Fibroblast of pulmonary artery (primary cell): ENCODE results near the gene ITGB4.

ENCODE experiments used
- DNase-seq: peaks from one replicate; pipeline ENCODE4 v3.0.0-alpha.2; 2010; ENCODE audit warnings: low read depth
- H3K4me3 ChIP-seq: replicated peaks from 2 replicates; pipeline ENCODE4 v1.5.1; 2011; ENCODE audit warnings: low read depth, mild to moderate bottlenecking, control low read depth, low read length, moderate library complexity
- CTCF ChIP-seq: IDR thresholded peaks from 2 replicates; pipeline ENCODE4 v1.5.1; 2011; ENCODE audit warnings: mild to moderate bottlenecking, control low read depth, low read length, inconsistent platforms; ENCODE audit errors: missing control alignments

Gene ITGB4

GRCh38 chr17:75695830-75696271 is 25.4 kb upstream of the ITGB4 start:
- no peak overlapping the region for H3K4me3 ChIP-seq
- no peak for TF ChIP-seq CTCF
- no peak for DNase-seq

GRCh38 chr17:75697651-75698291 is 23.5 kb upstream of the ITGB4 start:
- no peak for DNase-seq
- no peak overlapping the region for H3K4me3 ChIP-seq
- no peak for TF ChIP-seq CTCF

GRCh38 chr17:75698659-75699058 is 22.6 kb upstream of the ITGB4 start:
- no peak overlapping the region for H3K4me3 ChIP-seq
- no peak for TF ChIP-seq CTCF
- no peak for DNase-seq

- DNase-seq: no peak
- TF ChIP-seq CTCF: no peak
- no peak overlapping the region for H3K4me3 ChIP-seq
These were observed 20.0 kb upstream of the ITGB4 start for GRCh38 chr17:75701288-75701687.

GRCh38 chr17:75703191-75703590 is 18.1 kb upstream of the ITGB4 start:
- no peak overlapping the region for H3K4me3 ChIP-seq
- no peak for DNase-seq
- TF ChIP-seq CTCF: no peak

GRCh38 chr17:75703591-75703990 is 17.7 kb upstream of the ITGB4 start:
- no peak overlapping the region for H3K4me3 ChIP-seq
- DNase-seq: no peak
- no peak for TF ChIP-seq CTCF
